ENCODE measurements around the gene CHL1.

CHL1 gene

DNA sequence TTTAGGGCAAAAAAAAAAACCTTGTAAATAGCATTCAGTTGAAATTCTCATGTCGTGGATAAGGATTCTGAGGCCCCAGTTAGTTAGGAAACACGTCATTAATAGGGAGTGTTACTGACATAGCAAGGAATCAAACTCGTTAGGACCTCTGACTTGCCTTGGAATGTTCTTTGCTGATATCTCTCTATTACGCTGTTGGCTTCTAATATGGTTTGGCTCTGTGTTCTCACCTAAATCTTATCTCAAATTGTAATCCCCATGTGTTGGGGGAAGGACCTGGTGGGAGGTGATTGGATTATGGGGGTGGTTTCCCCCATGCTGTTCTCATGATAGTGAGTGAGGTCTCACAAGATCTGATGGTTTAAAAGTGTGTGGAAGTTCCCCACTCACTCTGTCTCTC, 40.3 kb downstream of the CHL1 start:
- Histone ChIP-seq H3K4me3 (ENCODE audit: low read depth, low read length) (no peak overlapping the region), H2AK5ac (ENCODE audit: low read length) (no peak overlapping the region), H3K9ac (ENCODE audit: low read length) (no peak overlapping the region), H3K23ac (ENCODE audit: low read length) (no peak overlapping the region), H2BK12ac (ENCODE audit: low read length) (no peak overlapping the region), H3K4me1 (ENCODE audit: control insufficient read depth in 1 of 2, insufficient read depth in 2 of 2, low read length in 2 of 2) (no peaks in the 10 kb centered on the region), H3K79me2 (ENCODE audit: control insufficient read depth, insufficient read depth, low read length, poor library complexity) (no peaks in the 10 kb centered on the region), H3K79me1 (ENCODE audit: low read length) (no peaks in the 10 kb centered on the region), H4K91ac (ENCODE audit: low read depth, low read length) (no peak overlapping the region), H3K18ac (ENCODE audit: low read length) (no peak overlapping the region), H3K27ac (ENCODE audit: low read depth, low read length) (no peak overlapping the region), H4K12ac (ENCODE audit: low read depth, low read length) (no peak overlapping the region), H3K36me3 (ENCODE audit: control insufficient read depth in 1 of 2, insufficient read depth in 2 of 2, low read length in 2 of 2) (no peaks in the 10 kb centered on the region), H2AFZ (ENCODE audit: insufficient read depth, low read length, poor library complexity) (no peak overlapping the region), H3K4ac (ENCODE audit: low read depth, low read length) (no peak overlapping the region), H3K14ac (ENCODE audit: low read length) (no peak overlapping the region), H2BK5ac (ENCODE audit: low read depth, low read length, poor library complexity) (no peak overlapping the region), H3K27me3 (ENCODE audit: insufficient read depth, low read length) (no peaks in the 10 kb centered on the region), H4K8ac (ENCODE audit: low read depth, low read length) (no peak overlapping the region), H3K4me2 (ENCODE audit: low read length) (no peak overlapping the region), H3K9me3 (ENCODE audit: insufficient read depth, low read depth, low read length) (no peaks in the 10 kb centered on the region), H2BK120ac (ENCODE audit: insufficient read depth, low read length, poor library complexity) (no peak overlapping the region)
- no CpG with 5 or more reads among the region's 4 CpGs for WGBS (ENCODE audit: extremely low coverage, insufficient coverage, insufficient read length)
- no peak for DNase-seq

DNA sequence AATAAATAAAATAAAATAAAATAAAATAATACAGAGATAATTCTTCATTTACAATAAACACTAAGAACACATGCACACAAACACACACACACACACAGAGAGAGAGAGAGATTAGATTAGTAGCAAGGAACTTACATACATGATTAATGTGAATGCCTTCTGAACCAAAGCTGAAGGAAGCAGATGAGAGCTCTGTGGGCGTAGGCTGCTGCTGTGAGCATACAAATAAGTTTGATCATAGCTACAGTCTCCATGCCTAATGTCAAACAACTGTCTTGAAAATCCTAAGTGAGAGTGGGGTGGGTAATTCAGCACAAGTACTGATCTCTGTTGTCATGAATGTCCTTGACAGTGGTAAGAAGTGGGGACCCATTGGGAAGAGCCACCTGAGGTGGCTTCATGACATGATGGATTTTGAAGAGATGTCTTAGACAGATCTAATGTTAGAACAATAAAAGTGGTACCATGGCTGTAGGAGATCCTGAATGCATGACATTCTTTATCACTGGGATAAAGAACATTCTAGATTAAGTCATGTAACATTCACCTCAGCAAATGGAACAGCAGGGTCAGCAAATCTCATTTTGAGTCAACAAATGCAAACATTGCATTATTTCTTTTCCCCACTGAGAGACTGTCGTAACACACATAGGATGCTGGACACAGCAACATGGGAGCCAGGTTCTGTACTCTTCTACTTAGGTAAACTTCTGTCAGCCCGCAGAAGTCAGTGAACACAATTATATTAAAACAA, 46.2 kb downstream of the CHL1 start:
- no peak for DNase-seq
- Histone ChIP-seq H3K9me3 (ENCODE audit: insufficient read depth, low read depth, low read length) (no peaks in the 10 kb centered on the region), H3K36me3 (ENCODE audit: control insufficient read depth in 1 of 2, insufficient read depth in 2 of 2, low read length in 2 of 2) (no peaks in the 10 kb centered on the region), H3K27me3 (ENCODE audit: insufficient read depth, low read length) (no peaks in the 10 kb centered on the region), H2AK5ac (ENCODE audit: low read length) (no peak overlapping the region), H2BK120ac (ENCODE audit: insufficient read depth, low read length, poor library complexity) (no peak overlapping the region), H4K12ac (ENCODE audit: low read depth, low read length) (no peak overlapping the region), H3K79me2 (ENCODE audit: control insufficient read depth, insufficient read depth, low read length, poor library complexity) (no peaks in the 10 kb centered on the region), H2AFZ (ENCODE audit: insufficient read depth, low read length, poor library complexity) (no peak overlapping the region), H3K4ac (ENCODE audit: low read depth, low read length) (no peak overlapping the region), H3K18ac (ENCODE audit: low read length) (no peak overlapping the region), H3K79me1 (ENCODE audit: low read length) (no peaks in the 10 kb centered on the region), H3K23ac (ENCODE audit: low read length) (no peak overlapping the region), H3K14ac (ENCODE audit: low read length) (no peak overlapping the region), H4K91ac (ENCODE audit: low read depth, low read length) (no peak overlapping the region), H3K4me1 (ENCODE audit: control insufficient read depth in 1 of 2, insufficient read depth in 2 of 2, low read length in 2 of 2) (no peaks in the 10 kb centered on the region), H3K9ac (ENCODE audit: low read length) (no peak overlapping the region), H2BK12ac (ENCODE audit: low read length) (no peak overlapping the region), H2BK5ac (ENCODE audit: low read depth, low read length, poor library complexity) (no peak overlapping the region), H3K4me3 (ENCODE audit: low read depth, low read length) (no peak overlapping the region), H3K4me2 (ENCODE audit: low read length) (no peak overlapping the region), H4K8ac (ENCODE audit: low read depth, low read length) (no peak overlapping the region), H3K27ac (ENCODE audit: low read depth, low read length) (no peak overlapping the region)
- no CpG with 5 or more reads among the region's 3 CpGs for WGBS (ENCODE audit: extremely low coverage, insufficient coverage, insufficient read length)

DNA sequence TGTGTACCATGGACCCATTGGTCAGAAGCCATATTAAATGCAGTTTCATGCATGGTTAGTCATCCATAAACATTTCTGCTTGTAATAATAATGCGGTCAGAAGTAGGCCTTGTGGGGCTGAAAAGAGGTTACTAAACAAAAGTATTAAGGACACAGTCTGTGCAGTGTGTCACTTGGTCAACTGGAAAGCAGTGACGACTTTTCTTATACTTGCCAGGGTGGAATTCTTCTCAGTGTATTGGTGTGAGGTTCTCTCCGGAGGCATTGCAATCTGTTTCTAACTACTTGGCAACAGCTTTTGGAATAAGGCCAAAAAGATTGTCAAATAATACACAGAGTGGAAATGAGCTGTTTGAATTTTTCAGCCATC, 46.8 kb downstream of the CHL1 start:
- no peak overlapping the region for H4K91ac ChIP-seq (ENCODE audit: low read depth, low read length)
- no peak overlapping the region for H3K14ac ChIP-seq (ENCODE audit: low read length)
- H3K27ac ChIP-seq (ENCODE audit: low read depth, low read length): no peak overlapping the region
- H2AK5ac ChIP-seq (ENCODE audit: low read length): no peak overlapping the region
- no peaks in the 10 kb centered on the region for H3K79me2 ChIP-seq (ENCODE audit: control insufficient read depth, insufficient read depth, low read length, poor library complexity)
- H3K27me3 ChIP-seq (ENCODE audit: insufficient read depth, low read length): no peaks in the 10 kb centered on the region
- no peak overlapping the region for H2BK120ac ChIP-seq (ENCODE audit: insufficient read depth, low read length, poor library complexity)
- H3K18ac ChIP-seq (ENCODE audit: low read length): no peak overlapping the region
- no peak overlapping the region for H2BK12ac ChIP-seq (ENCODE audit: low read length)
- no peaks in the 10 kb centered on the region for H3K79me1 ChIP-seq (ENCODE audit: low read length)
- no peaks in the 10 kb centered on the region for H3K9me3 ChIP-seq (ENCODE audit: insufficient read depth, low read depth, low read length)
- no peak overlapping the region for H3K4me3 ChIP-seq (ENCODE audit: low read depth, low read length)
- no peak overlapping the region for H2BK5ac ChIP-seq (ENCODE audit: low read depth, low read length, poor library complexity)
- H3K36me3 ChIP-seq (ENCODE audit: control insufficient read depth in 1 of 2, insufficient read depth in 2 of 2, low read length in 2 of 2): no peaks in the 10 kb centered on the region
- H3K9ac ChIP-seq (ENCODE audit: low read length): no peak overlapping the region
- no peak overlapping the region for H2AFZ ChIP-seq (ENCODE audit: insufficient read depth, low read length, poor library complexity)
- no peak overlapping the region for H3K23ac ChIP-seq (ENCODE audit: low read length)
- no peak overlapping the region for H3K4me2 ChIP-seq (ENCODE audit: low read length)
- no peak overlapping the region for H4K12ac ChIP-seq (ENCODE audit: low read depth, low read length)
- H3K4ac ChIP-seq (ENCODE audit: low read depth, low read length): no peak overlapping the region
- no peaks in the 10 kb centered on the region for H3K4me1 ChIP-seq (ENCODE audit: control insufficient read depth in 1 of 2, insufficient read depth in 2 of 2, low read length in 2 of 2)
- no peak for DNase-seq
- no peak overlapping the region for H4K8ac ChIP-seq (ENCODE audit: low read depth, low read length)
- WGBS (ENCODE audit: extremely low coverage, insufficient coverage, insufficient read length): no CpG with 5 or more reads among the region's 3 CpGs

DNA sequence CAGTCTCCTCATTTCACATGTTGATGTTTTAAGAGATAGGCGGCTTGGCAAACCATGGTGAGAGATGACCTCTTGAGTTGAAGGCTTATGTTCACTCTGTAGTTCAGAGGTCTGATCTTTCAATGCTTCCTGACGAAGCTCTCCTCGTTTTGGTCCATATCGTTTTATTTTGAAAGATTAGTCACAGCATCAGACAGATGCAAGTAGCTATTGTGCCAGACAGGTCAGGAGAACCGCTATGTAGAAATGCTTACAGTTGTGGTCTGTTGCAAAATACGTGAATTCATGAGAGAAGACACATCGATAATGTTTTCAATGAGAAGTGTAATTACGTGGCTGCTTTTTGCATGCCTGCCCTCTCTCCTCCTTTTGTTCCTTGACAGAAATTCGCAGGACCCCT, 47.5 kb downstream of the CHL1 start:
- Histone ChIP-seq H2BK120ac (ENCODE audit: insufficient read depth, low read length, poor library complexity) (no peak overlapping the region), H3K27me3 (ENCODE audit: insufficient read depth, low read length) (no peaks in the 10 kb centered on the region), H3K4ac (ENCODE audit: low read depth, low read length) (no peak overlapping the region), H3K4me3 (ENCODE audit: low read depth, low read length) (no peak overlapping the region), H3K9ac (ENCODE audit: low read length) (no peak overlapping the region), H4K8ac (ENCODE audit: low read depth, low read length) (no peak overlapping the region), H4K91ac (ENCODE audit: low read depth, low read length) (no peak overlapping the region), H3K79me2 (ENCODE audit: control insufficient read depth, insufficient read depth, low read length, poor library complexity) (no peaks in the 10 kb centered on the region), H2AK5ac (ENCODE audit: low read length) (no peak overlapping the region), H3K4me1 (ENCODE audit: control insufficient read depth in 1 of 2, insufficient read depth in 2 of 2, low read length in 2 of 2) (no peaks in the 10 kb centered on the region), H2BK12ac (ENCODE audit: low read length) (no peak overlapping the region), H3K36me3 (ENCODE audit: control insufficient read depth in 1 of 2, insufficient read depth in 2 of 2, low read length in 2 of 2) (no peaks in the 10 kb centered on the region), H3K18ac (ENCODE audit: low read length) (no peak overlapping the region), H3K23ac (ENCODE audit: low read length) (no peak overlapping the region), H3K79me1 (ENCODE audit: low read length) (no peaks in the 10 kb centered on the region), H3K9me3 (ENCODE audit: insufficient read depth, low read depth, low read length) (no peaks in the 10 kb centered on the region), H3K27ac (ENCODE audit: low read depth, low read length) (no peak overlapping the region), H2BK5ac (ENCODE audit: low read depth, low read length, poor library complexity) (no peak overlapping the region), H3K4me2 (ENCODE audit: low read length) (no peak overlapping the region), H4K12ac (ENCODE audit: low read depth, low read length) (no peak overlapping the region), H2AFZ (ENCODE audit: insufficient read depth, low read length, poor library complexity) (no peak overlapping the region), H3K14ac (ENCODE audit: low read length) (no peak overlapping the region)
- no peak for DNase-seq
- no CpG with 5 or more reads among the region's 9 CpGs for WGBS (ENCODE audit: extremely low coverage, insufficient coverage, insufficient read length)

Measured in trophoblast cell (in vitro differentiated cells and primary cell).